Putamen (tissue), 1 donor: ENCODE measurements around the gene C12orf76.
"Not testable (repeated sequence)": the region's sequence is repeated elsewhere in the genome, so short reads cannot be mapped to it uniquely, and the experiment has no call there.

Experiments used
- DNase-seq: peaks from one replicate; pipeline ENCODE4 v3.0.0-alpha.2; 2016; ENCODE audit warnings: low spot score

C12orf76 gene

GRCh38 chr12:110048242-110049027 lies at the start of gene C12orf76:
C12orf76 (minus strand) TSS chr12:110048522; CDS start chr12:110048495, 27 bp downstream.
- DNase-seq = peak; percentile 97

GRCh38 chr12:110093631-110094311 lies 45.4 kb upstream of the C12orf76 start:
- DNase-seq = no peak

- no peak for DNase-seq
Measured at GRCh38 chr12:110091136-110091711, 42.9 kb upstream of the C12orf76 start.

GRCh38 chr12:110090266-110091135 lies 42.2 kb upstream of the C12orf76 start:
- no peak for DNase-seq

GRCh38 chr12:110088936-110089335 lies 40.6 kb upstream of the C12orf76 start:
- DNase-seq = no peak

GRCh38 chr12:110088216-110088615 lies 39.9 kb upstream of the C12orf76 start:
- not testable (repeated sequence) for DNase-seq

GRCh38 chr12:110084314-110085015 lies 36.1 kb upstream of the C12orf76 start:
- DNase-seq = no peak

- no peak for DNase-seq
Measured at GRCh38 chr12:110080410-110080809, 32.1 kb upstream of the C12orf76 start.

GRCh38 chr12:110079477-110080400 lies 31.4 kb upstream of the C12orf76 start:
- DNase-seq = peak; percentile 97

- no peak for DNase-seq
Measured at GRCh38 chr12:110077800-110078199, 29.5 kb upstream of the C12orf76 start.

GRCh38 chr12:110075880-110076279 lies 27.6 kb upstream of the C12orf76 start:
- DNase-seq = no peak

- DNase-seq = peak; percentile 58
Measured at GRCh38 chr12:110074089-110074488, 25.8 kb upstream of the C12orf76 start.

GRCh38 chr12:110073049-110073831 lies 24.9 kb upstream of the C12orf76 start:
- peak; percentile 98 for DNase-seq

GRCh38 chr12:110072636-110073035 lies 24.3 kb upstream of the C12orf76 start:
- DNase-seq = not testable (repeated sequence)

GRCh38 chr12:110071967-110072366 lies 23.6 kb upstream of the C12orf76 start:
- no peak for DNase-seq

GRCh38 chr12:110071504-110071903 lies 23.2 kb upstream of the C12orf76 start:
- no peak for DNase-seq

- DNase-seq = no peak
Measured at GRCh38 chr12:110068654-110069053, 20.3 kb upstream of the C12orf76 start.

- DNase-seq = not testable (repeated sequence)
Measured at GRCh38 chr12:110068115-110068514, 19.8 kb upstream of the C12orf76 start.

- DNase-seq = no peak
Measured at GRCh38 chr12:110067531-110067930, 19.2 kb upstream of the C12orf76 start.
